Muscle of leg (tissue), 11 donors: ENCODE results near the gene ACP7. TPM values are rescaled to one million over a fixed set of nuclear protein-coding genes. Genes with fewer than 3 reads are reported as not detected.
"Not testable (repeated sequence)": the region's sequence is repeated elsewhere in the genome, so short reads cannot be mapped to it uniquely, and the experiment has no call there.

Experiments used
- DNase-seq: peaks from one replicate; pipeline ENCODE4 v3.0.0; 2013
- H3K27ac ChIP-seq: one replicate; pipeline ENCODE4 v1.5.1; 2013; ENCODE audit warnings: mild to moderate bottlenecking, low read length, control low read depth
- H3K27me3 ChIP-seq: one replicate; pipeline ENCODE4 v1.6.1; 2013; ENCODE audit warnings: low read length; ENCODE audit not compliant: control insufficient read depth, insufficient read depth
- H3K36me3 ChIP-seq: one replicate; pipeline ENCODE4 v1.6.1; 2013; ENCODE audit warnings: low read length; ENCODE audit not compliant: control insufficient read depth, insufficient read depth
- H3K4me1 ChIP-seq: one replicate; pipeline ENCODE4 v1.6.1; 2013; ENCODE audit warnings: low read length; ENCODE audit not compliant: control insufficient read depth, insufficient read depth
- H3K4me3 ChIP-seq: one replicate; pipeline ENCODE4 v1.5.1; 2013; ENCODE audit warnings: low read length, control low read depth
- H3K9me3 ChIP-seq: replicated peaks from 2 replicates; pipeline ENCODE4 v1.6.1; 2013; ENCODE audit warnings: low read depth, low read length; ENCODE audit not compliant: control insufficient read depth
- WGBS: methylation state at CpG from one replicate; pipeline ENCODE4 v1.1.5; 2013; ENCODE audit warnings: missing lambda C conversion rate; ENCODE audit not compliant: insufficient coverage; 5-methylcytosine and 5-hydroxymethylcytosine counted together
- polyA plus RNA-seq, 8 donors: library from polyadenylated mRNA; unstranded; fragments of 120-200 nt; gene quantifications; one replicate each; pipeline versions ENCODE4 v1.2.1 to v1.2.3, GENCODE V29; 2013; ENCODE audit warnings: inconsistent platforms in 1 of 8, low replicate concordance in 1 of 8; ENCODE audit not compliant: insufficient read length in 8 of 8, insufficient read depth in 1 of 8
- total RNA-seq: library from RNA; stranded (reverse); fragments of 120-200 nt; gene quantifications from one replicate; pipeline ENCODE4 v1.2.4, GENCODE V29; 2013

ACP7 gene
- total and polyA plus RNA-seq, 9 donors = 0.05 to 0.28 (median 0.10) TPM; not detected in 1

DNA sequence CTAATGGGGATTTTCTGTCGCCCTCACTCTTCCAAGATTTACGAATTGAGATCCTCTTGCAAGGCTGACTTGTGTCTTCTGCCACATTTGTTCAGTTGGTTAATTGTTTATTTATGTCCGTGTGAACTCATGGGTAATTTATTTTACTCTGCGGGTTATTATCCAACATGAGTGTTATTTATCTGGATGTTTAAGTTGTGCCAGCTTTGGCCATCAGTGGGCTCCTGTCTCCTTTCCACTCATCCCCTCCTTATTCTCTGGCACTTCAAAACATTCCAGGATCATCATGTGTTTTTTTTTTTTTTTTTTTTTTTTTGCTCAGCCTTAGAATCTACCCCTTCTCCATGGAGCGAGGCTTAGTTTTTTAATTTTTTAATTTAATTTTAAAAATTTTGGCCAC lies 19.0 kb downstream of the ACP7 start:
- DNase-seq = no peak
- H3K4me3 ChIP-seq = no peak overlapping the region
- H3K4me1 ChIP-seq = no peaks in the 10 kb centered on the region
- no peak overlapping the region for H3K27ac ChIP-seq
- H3K27me3 ChIP-seq = peaks cover 21% of the 10 kb centered on the region
- H3K36me3 ChIP-seq = no peaks in the 10 kb centered on the region
- H3K9me3 ChIP-seq = no peaks in the 10 kb centered on the region
- WGBS = no CpG with 5 or more reads among the region's 5 CpGs

DNA sequence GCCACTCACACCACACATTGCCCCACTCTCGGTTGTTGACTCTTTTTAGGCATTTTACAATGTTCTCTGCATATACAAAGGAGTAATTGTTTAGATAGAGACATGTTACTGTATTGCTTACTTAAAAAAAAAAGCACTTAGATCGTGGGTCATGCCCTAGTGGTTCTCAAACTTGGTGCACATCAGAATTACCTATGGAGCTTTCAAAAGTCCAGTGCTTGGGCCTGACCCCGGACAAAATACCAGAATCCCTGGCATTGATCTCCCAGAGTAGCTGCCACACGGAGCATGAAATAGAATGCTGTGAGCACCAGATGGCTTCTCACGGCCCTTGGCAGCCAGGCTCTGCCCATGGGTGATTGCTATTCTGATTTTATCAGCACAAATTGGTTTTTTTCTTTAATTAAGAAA lies 20.0 kb downstream of the ACP7 start:
- no peak for DNase-seq
- H3K27me3 ChIP-seq = peaks cover 12% of the 10 kb centered on the region
- H3K4me3 ChIP-seq = no peak overlapping the region
- 57% methylated on average over 4 of the region's 5 CpGs for WGBS
- no peaks in the 10 kb centered on the region for H3K4me1 ChIP-seq
- no peak overlapping the region for H3K27ac ChIP-seq
- no peaks in the 10 kb centered on the region for H3K9me3 ChIP-seq
- H3K36me3 ChIP-seq = no peaks in the 10 kb centered on the region

DNA sequence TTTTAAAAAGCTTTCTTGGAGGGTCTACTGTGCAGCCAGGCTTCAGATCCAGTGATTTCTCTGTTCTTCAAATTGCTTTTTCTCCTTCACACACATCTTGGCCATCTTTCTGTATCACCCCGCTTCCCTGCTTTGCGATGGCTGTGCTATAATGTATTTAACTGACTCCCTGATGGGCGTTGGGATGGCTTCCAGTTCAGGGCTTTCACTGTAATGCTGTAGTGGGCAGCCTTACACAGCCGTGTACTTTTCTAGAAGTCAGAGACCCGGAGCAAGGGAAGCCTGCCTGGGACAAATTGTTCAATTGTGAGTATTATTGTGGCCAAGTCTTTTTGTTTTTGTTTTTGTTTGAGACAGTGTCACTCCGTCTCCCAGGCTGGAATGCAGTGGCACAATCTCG lies 22.0 kb downstream of the ACP7 start:
- H3K4me3 ChIP-seq = no peak overlapping the region
- peaks cover 2% of the 10 kb centered on the region for H3K27me3 ChIP-seq
- no peaks in the 10 kb centered on the region for H3K36me3 ChIP-seq
- DNase-seq = no peak
- WGBS = 42% methylated on average over 4 of the region's 7 CpGs
- no peaks in the 10 kb centered on the region for H3K4me1 ChIP-seq
- no peaks in the 10 kb centered on the region for H3K9me3 ChIP-seq
- no peak overlapping the region for H3K27ac ChIP-seq

DNA sequence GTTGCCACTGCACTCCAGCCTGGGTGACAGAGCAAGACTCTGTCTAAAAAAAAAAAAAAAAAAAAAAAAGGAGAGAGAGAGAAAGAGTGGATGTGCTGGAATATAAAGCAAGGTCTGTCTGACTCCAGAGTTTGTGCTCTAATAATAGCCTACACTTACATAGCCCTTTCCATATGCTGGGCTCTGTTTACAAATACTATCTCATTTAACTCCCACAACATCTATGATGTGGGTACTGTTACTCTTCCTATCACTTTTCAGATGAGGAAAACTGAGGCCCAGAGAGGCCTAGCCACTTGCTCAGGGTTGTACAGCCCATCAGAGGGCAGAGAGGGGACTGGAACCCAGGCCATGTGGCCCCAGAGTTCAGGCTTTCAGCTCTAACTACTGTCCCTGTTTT lies 25.5 kb downstream of the ACP7 start:
- H3K27me3 ChIP-seq = peaks cover 4% of the 10 kb centered on the region
- no peak for DNase-seq
- H3K9me3 ChIP-seq = no peaks in the 10 kb centered on the region

DNA sequence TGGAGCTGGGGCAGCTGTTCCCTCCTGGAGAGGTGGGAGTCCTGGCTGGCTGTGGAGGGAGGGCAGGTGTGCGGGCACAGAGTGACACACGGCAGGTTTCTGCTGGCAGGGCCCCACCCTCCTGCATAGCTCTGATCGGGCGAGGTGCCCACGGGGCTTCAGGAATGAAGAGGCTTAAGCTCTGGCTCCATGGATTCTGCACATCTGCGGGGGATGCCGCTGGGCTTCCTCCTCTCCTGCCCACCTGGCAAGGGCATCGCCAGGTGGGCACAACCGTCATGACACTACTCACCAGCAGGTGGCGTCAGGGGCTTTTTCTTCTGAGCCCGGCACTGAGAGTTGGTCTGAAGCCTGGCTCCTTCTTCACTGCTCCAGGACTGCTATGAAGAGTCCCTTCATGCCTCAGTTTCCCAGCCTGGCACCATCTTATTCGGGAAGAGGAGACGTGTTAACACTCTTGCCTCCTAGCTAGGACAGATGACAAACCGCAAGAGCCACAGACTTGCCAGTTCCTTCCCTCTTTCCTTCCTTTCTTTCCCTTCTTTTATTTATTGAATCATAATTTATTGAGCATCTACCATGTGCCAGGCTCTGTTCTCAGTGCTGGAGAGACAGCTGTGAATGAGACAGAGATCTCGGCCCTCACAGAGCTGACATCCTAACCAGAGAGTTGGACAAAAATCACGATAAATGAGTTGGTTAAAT lies 26.2 kb downstream of the ACP7 start:
- Histone ChIP-seq H3K9me3 (no peaks in the 10 kb centered on the region), H3K27ac (no peak overlapping the region), H3K4me1 (no peaks in the 10 kb centered on the region), H3K36me3 (no peaks in the 10 kb centered on the region), H3K4me3 (no peak overlapping the region), H3K27me3 (peaks cover 4% of the 10 kb centered on the region)
- 21% methylated on average over 14 of the region's 16 CpGs for WGBS
- peak; percentile 54 for DNase-seq

More for the DNA sequence above, 25.5 kb downstream of the ACP7 start:
- Histone ChIP-seq H3K4me3 (no peak overlapping the region), H3K27ac (no peak overlapping the region), H3K4me1 (no peaks in the 10 kb centered on the region), H3K36me3 (no peaks in the 10 kb centered on the region)

DNA sequence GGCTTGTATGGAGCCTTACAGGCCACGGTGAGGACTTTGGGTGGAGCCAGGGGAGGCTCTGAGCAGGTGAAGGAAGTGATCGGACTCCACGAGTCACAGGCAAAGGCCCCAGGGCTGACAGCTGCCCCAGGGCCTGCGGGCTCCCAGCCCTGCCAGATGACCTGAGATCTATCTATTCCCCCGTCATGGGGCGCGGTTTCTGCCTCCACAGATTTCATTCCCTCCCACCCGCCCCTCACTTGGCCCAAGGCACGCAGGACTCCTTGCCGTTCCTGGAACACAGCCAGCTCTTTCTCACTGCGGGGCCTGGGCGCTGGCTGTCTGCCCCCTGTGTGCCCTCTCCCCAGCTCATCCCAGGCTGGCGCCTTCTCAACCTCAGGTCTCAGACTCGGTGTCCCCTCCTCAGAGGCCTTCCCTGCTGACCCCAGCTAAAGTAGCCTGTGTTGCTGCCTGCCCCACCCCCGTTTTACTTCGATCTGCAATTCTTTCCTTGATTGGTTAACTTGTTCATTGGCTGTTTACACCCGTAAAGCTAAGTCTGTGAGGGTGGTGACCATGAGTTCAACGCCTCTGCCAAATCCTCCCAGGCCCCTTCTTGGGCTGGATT lies 27.5 kb downstream of the ACP7 start:
- no peak for DNase-seq
- WGBS = 22% methylated on average over 12 of the region's 18 CpGs
- Histone ChIP-seq H3K4me1 (no peaks in the 10 kb centered on the region), H3K27me3 (peaks cover 3% of the 10 kb centered on the region), H3K36me3 (no peaks in the 10 kb centered on the region), H3K4me3 (no peak overlapping the region), H3K27ac (no peak overlapping the region), H3K9me3 (no peaks in the 10 kb centered on the region)

DNA sequence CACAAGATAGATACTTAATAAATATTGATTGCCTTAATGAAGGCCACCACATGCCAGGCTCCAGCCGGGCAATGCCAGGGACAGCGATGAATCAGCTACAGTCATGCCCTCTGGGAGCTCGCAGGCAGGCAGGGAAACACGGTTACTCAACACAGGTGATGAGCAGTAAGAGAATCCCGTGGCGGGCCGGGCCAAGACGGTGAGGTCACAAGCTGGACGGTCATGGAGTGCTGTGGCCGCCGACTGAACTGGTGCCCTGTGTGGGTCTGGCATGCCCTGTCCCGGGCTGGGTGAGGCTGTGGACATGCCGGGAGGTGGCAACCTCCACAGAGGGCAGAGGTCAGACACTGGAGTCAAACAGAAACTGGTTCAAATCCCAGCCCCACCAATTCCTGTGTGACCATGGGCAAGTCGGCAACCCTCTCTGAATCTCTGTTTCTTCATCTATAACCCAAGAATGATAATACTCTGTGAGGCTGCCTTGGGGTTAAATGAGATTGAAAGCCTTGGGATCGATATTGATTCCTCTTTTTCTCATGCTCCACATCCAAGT lies 28.2 kb downstream of the ACP7 start:
- Histone ChIP-seq H3K27me3 (peaks cover 3% of the 10 kb centered on the region), H3K4me3 (no peak overlapping the region), H3K27ac (no peak overlapping the region), H3K36me3 (no peaks in the 10 kb centered on the region), H3K4me1 (no peaks in the 10 kb centered on the region), H3K9me3 (no peaks in the 10 kb centered on the region)
- 76% methylated on average over 8 of the region's 15 CpGs for WGBS
- DNase-seq = no peak

DNA sequence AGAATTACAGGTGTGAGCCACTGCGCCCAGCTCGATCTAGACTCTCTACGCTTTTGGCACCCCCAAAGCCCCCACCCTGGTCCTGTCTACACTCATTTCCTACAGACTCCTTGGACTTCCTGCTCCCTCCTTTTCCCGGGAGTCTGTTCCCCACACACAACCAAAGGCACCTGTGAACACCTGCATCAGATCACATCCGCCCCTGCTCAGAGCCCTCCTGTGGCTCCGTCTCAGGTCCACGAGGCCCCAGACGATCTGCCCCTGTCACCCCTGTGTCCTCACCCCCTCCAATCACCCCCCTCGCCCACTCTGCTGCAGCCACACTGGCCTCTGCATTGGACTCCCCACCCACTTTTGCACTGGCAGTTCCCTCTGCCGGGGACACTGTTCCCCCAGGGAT lies 29.0 kb downstream of the ACP7 start:
- no peaks in the 10 kb centered on the region for H3K9me3 ChIP-seq
- H3K36me3 ChIP-seq = no peaks in the 10 kb centered on the region
- peaks cover 4% of the 10 kb centered on the region for H3K27me3 ChIP-seq
- no peak overlapping the region for H3K27ac ChIP-seq
- WGBS = 58% methylated on average over 10 of the region's 10 CpGs
- H3K4me3 ChIP-seq = no peak overlapping the region
- no peaks in the 10 kb centered on the region for H3K4me1 ChIP-seq
- DNase-seq = no peak

DNA sequence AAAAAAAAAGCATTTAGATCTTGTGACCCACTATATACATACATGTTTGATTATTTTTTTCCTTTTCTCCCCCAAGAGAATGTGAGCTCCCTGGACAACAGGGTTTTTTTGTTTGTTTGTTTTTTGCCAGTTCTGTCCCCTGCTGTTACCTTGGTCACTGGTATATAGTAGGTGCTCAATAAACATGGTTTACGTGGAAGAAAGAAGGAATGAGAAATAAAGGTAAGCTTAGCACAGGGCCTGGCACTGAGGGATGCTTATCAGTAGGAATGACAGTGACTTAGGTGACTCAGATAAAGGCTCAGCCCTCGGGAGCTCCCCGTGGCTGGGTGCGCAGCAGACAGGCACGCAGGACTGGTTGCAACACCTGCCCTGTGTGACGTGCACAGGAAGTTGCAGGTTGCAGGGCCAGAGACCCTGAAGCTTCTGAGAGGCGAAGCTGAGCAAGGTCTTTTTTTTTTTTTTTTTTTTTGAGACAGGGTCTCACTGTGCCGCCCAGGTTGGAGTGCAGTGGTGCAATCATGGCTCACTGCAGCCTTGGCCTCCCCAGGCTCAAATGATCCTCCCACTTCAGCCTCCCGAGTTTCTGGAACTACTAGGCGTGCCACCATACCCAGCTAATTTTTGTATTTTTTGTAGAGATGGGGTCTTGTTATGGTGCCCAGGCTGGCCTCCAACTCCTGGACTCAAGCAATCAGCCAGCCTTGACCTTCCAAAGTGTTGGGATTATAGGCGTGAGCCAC lies 31.1 kb downstream of the ACP7 start:
- Histone ChIP-seq H3K4me1 (no peaks in the 10 kb centered on the region), H3K4me3 (no peak overlapping the region), H3K9me3 (no peaks in the 10 kb centered on the region), H3K36me3 (no peaks in the 10 kb centered on the region), H3K27ac (no peak overlapping the region), H3K27me3 (peaks cover 4% of the 10 kb centered on the region)
- no peak for DNase-seq
- 89% methylated on average over 7 of the region's 11 CpGs for WGBS

DNA sequence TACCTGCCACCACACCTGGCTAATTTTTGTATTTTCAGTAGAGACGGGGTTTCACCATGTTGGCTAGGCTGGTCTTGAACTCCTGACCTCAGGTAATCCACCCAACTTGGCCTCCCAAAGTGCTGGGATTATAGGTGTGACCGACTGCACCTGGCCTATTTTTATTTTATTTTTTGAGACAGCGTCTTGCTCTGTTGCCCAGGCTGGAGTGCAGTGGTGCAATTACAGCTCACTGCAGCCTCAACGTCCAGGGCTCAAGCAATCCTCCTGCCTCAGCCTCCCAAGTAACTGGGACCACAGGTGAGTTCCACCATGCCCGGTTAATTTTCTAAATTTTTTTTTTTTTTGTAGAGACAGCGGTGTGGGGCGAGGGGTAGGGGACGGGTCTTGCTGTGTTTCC lies 32.9 kb downstream of the ACP7 start:
- H3K4me1 ChIP-seq, H3K27me3 ChIP-seq, H3K27ac ChIP-seq, H3K4me3 ChIP-seq, H3K36me3 ChIP-seq, DNase-seq, H3K9me3 ChIP-seq: not testable (repeated sequence)
- 89% methylated on average over 5 of the region's 8 CpGs for WGBS
